Epithelial cell of prostate (primary cell): Measurements from ENCODE around the gene ATXN3.
"Not testable (repeated sequence)": the region's sequence is repeated elsewhere in the genome, so short reads cannot be mapped to it uniquely, and the experiment has no call there.

Experiments used
- DNase-seq: peaks from one replicate; pipeline ENCODE4 v3.0.0-alpha.2; 2011; ENCODE audit warnings: low read depth, low spot score
- H3K27ac ChIP-seq: fragments of 450-650 bp; 2 replicates; pipeline ENCODE4 v1.5.1; 2017; ENCODE audit warnings: mild to moderate bottlenecking

The ATXN3 gene

DNA sequence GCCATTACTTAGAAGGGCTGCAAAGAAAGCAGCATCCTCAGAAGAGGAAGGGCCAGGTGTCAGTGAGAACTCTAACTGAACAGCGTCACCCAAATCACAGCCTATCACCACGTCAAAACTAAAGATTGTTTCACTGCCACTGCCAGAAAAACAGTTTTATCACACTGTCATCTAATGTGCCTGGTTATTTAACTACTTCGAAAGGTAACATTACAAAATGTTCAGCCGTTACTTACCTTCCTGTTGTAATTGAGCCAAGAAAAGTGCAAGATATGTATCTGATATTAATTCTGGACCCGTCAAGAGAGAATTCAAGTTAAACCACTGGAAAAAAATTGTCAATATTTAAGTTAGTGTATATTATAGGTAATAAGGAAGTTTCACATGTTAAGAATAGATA, 17.9 kb downstream of the ATXN3 start:
- DNase-seq, result no peak
- no peak overlapping the region for H3K27ac ChIP-seq

DNA sequence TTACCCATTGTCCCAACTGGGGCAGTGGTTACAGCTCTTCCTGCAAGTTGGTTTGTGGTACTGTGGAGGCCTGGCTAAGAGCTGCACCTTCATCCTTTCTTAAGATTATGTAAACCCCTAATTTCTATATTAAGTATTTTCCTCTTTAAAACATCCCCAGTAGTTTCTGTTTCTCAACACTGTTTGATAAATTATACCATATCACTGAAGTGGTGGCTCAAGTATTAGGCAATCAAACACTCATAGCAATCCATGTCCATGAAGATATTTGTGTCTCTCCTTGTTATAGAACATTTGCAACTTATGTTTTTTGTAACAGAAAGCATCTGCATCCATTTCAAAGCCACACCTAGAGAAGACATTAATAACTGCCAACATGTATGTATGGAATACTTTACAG, 31.8 kb downstream of the ATXN3 start:
- no peak overlapping the region for H3K27ac ChIP-seq
- DNase-seq, result no peak

DNA sequence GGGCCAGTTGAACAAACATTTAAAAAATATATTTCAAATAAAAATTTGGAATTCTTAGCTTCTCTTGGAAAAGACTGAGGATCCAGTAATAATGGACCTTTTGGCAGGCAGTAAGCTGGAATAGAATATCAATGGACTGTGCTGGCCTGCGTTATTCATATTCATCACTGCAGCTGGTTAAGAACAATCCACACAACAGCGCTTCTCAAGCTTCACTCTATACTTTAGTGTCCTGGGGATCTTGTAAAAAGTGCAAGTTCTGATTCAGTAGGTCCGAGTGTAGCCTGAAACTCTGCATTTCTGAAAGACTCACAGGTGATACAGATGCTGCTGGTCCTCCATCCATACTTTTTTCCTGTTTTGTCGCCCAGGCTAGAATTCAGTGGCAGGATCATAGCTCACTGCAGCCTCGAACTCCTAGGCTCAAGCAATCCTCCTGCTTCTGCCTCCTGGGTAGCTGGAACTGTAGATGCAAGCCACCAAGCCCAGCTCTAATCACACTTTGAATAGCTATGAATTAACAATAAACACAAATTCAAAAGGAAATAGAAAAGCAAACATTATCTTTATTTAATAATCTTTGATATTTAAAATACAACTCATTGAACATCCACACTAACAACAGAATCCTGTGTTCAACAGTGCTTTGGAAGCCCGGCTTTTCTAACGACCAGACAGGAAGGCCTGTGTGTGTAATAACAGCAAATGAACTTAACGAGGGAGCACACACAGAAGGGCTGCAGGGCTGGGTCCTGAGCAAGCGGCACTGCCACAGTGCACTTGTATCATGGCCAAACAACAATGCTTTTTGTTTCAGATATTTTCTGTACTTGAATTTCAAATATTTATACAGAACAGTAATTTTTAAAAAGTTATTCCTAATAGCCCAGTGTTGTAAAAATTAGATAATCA, 48.1 kb downstream of the ATXN3 start:
- no peak for DNase-seq
- H3K27ac ChIP-seq, result no peak overlapping the region

DNA sequence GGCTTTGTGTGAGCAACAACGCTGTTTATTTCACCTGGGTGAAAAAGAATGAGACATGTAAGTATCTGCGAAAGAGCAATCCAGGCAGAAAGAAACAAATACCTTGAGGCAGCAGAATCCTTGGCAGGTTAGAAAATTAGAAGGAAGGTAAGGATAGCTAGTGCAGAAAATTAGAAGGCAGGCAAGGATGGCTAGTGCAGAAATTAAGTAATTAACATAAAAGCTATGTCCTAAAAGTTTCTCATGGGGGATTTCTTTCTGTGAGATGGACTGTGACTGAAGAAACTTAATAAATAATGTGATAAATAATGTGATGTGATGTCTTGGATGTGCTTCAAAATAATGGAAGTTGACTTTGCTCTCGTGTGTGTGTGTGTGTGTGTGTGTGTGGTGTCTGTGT, 56.6 kb downstream of the ATXN3 start:
- no peak for DNase-seq
- no peak overlapping the region for H3K27ac ChIP-seq

DNA sequence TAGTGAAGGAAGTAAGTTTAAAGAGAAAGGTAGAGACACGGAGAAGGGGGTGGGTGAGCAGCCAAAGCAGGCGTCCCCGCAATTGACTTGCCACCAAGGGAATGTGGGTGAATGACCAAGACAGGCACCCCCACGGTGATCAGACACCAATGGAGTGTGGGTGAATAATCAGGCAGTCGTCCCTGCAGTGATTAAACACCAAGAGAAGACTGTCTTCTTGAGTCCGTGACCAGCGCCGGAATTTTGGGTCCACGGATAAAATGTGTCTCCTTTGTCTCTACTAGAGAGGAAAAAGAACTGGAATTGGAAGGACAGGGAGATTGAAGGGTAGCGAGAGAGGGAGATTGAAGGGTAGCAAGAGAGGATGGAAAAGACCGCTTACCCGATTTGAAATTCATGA, 57.2 kb downstream of the ATXN3 start:
- not testable (repeated sequence) for H3K27ac ChIP-seq, DNase-seq

DNA sequence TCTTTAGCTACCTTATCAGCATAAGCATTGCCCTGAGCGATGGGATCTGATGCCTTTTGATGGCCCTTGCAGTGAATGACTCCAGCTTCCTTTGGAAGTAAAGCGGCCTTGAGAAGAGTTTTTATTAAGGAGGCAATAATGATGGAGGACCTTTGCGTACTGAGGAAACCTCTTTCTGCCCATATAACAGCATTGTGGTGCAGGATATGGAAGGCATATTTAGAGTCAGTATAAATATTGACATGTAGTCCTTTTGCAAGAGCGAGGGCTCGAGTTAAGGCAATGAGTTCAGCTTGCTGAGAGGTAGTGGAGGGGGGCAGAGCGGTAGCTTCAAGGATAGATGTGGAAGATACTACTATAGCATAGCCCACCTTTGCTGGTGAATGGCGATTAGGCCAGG, 60.5 kb downstream of the ATXN3 start:
- DNase-seq, H3K27ac ChIP-seq: not testable (repeated sequence)

DNA sequence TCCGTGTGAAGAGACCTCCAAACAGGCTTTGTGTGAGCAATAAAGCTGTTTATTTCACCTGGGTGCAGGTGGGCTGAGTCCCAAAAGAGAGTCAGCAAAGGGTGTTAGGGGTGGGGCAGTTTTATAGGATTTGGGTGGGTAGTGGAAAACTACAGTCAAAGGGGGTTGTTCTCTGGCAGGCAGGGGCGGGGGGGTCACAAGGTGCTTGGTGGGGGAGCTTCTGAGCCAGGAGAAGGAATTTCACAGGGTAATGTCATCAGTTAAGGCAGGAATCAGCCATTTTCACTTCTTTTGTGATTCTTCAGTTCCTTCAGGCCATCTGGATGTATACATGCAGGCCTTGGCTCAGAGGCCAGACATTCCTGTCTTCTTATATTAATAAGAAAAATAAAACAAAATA, 64.6 kb downstream of the ATXN3 start:
- DNase-seq, H3K27ac ChIP-seq: not testable (repeated sequence)

DNA sequence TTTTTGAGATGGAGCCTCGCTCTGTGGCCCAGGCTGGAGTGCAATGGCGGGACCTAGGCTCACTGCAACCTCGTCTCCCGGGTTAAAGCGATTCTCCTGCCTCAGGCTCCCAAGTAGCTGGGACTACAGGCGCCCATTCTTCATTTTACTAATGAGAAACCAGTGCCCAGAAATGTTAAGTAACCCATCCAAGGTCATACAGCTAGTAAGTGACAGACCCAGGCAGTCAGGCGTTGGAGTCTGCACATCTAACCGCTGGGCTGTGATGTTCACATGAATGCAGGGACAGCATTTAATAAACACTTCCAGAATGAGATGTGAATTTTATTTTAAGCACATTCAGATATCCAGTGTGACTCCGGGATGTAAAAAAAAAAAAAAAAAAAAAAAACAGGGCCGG, 65.2 kb downstream of the ATXN3 start:
- H3K27ac ChIP-seq, result peak overlapping the region; percentile 93

DNA sequence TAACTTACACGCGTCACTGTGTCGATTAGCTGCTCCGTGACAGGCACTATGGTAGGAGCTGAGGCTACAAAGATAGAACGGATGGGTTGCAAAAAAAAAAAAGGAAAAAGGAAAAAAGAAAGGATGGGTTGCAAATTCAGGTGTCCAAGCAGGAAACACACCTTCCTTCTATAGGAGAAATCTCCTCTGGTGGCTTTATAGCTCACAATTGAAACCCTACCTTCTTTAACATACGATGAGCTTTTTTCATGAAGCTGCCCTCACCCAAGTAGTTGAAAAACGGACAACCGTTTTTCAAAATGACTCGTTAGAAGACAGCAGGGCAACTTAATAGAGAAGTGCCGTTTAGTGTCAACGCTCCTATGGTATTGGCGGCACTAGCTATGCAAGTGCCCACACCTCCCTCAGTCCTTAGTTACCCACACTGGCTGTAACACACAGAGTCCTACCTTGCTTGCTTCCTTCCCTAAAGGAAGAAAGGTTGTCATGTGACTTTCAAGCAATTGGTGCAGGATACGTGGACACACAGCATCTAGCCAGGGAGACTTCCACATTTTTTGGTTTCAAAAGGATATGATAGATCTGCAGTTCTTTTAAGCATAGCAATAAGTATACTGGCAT, 65.8 kb downstream of the ATXN3 start:
- no peak for DNase-seq
- peak overlapping the region; percentile 93 for H3K27ac ChIP-seq

More for the DNA sequence above, 65.2 kb downstream of the ATXN3 start:
- no peak for DNase-seq

DNA sequence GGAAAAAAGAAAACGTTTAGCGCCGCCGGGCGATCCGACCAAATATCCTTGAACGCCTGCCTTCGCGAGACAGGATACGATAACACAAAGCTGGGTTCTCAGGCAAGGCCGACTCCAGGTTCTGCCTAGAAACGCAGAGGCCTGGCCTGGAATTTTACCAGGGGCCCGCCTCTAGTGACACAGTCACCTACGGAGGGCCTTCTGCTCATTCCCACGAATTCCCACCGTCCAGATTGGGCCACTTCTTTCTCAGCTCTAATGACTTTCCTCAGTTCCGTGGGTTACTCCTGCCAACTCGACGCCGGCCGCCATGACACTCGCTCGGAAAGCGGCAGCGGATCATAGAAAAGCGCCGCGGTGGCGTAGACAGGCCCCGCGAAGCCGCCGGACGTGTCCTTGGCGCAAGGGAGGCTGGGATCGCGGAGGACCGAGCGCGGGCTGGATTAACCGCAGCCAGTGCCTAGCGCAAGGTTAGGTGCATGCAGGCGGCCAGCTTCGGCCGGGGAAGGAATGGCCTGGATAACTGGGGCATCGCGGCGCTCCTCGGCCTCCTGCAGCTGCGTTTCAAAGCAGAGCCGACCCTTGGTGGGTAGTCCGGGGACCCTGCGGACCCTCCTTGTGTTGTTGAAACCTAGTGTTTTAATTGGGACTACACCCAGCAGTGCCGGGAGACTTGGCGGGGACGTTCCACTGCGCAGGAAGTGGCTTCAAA, 66.5 kb downstream of the ATXN3 start, which contains the start of gene TRIP11:
TRIP11 (minus strand) TSS at position 341 of the 712 bp plus-strand sequence. CDS start 374 bp downstream, outside the sequence.
- H3K27ac ChIP-seq, result peak within 1 kb of the TSS; percentile 93
- peak; percentile 57 for DNase-seq

DNA sequence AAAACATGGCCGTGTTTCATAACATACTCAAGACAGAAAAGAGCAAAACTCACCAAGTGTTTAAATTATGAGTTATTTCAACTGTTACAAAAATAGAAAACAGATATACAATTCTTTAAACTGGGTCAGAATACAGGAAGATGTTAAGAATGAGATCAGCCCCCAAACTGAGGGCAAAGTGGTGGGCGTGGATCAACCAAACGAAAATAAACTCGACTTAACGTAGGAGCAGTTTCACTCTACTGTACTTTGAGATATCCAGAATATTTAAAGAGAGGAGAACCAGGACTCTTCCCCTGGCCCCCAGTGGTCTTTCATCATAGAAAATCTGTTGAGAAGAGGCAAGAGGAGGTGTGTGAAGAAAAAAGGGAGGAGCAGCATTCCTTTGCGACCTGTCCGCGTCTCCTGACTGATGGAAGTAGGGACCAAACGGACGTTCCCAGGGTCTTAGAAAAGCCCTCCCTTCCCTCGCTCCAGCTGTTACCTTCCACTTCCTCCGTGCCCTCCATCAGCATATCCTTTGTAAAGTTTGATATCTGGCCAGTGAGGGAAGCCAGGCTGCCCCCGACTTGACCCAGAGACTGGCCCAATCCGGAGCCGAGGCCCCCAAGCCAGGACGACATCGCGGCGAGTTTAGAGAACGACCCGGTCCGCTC, 67.2 kb downstream of the ATXN3 start:
- peak overlapping the region; percentile 93 for H3K27ac ChIP-seq
- no peak for DNase-seq

DNA sequence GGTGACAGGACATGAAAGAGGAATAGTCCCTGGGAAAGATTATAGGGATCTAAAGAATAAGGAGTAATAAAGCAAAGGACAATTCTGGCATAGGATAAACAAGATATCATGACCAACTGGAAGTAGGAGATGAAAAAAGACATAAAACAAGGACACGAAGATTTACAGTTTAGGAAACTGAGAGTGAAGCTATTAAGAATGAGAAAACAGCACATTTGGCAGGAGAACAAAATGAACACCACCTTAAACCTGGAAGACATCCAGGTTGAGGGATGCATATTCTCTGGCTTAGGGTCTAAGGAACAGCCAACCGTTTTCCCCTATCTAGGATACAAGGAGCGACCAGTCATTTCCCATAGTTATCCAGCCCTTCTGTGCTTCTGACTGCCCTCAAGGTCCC, 68.4 kb downstream of the ATXN3 start:
- no peak for DNase-seq

DNA sequence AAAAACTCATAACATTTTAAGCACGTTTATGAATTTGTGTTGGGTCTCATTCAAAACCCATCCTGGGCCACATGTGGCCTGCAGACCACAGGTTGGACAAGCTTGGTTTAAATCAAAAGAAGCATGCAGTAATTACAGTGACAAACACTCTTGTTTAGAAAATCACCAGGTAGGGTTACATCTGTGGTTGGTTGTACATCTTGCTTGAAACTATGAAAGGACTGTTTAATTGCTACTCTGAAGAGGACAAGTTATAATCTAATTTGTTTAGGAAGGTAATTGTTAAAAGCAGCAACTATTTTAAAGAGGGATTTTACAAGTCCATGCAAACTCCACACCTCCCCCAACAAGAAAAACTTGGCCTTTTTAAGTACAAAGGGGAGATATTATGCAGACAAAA, 70.5 kb downstream of the ATXN3 start:
- H3K27ac ChIP-seq, result no peak overlapping the region
- no peak for DNase-seq

More for the DNA sequence above, 68.4 kb downstream of the ATXN3 start:
- no peak overlapping the region for H3K27ac ChIP-seq

DNA sequence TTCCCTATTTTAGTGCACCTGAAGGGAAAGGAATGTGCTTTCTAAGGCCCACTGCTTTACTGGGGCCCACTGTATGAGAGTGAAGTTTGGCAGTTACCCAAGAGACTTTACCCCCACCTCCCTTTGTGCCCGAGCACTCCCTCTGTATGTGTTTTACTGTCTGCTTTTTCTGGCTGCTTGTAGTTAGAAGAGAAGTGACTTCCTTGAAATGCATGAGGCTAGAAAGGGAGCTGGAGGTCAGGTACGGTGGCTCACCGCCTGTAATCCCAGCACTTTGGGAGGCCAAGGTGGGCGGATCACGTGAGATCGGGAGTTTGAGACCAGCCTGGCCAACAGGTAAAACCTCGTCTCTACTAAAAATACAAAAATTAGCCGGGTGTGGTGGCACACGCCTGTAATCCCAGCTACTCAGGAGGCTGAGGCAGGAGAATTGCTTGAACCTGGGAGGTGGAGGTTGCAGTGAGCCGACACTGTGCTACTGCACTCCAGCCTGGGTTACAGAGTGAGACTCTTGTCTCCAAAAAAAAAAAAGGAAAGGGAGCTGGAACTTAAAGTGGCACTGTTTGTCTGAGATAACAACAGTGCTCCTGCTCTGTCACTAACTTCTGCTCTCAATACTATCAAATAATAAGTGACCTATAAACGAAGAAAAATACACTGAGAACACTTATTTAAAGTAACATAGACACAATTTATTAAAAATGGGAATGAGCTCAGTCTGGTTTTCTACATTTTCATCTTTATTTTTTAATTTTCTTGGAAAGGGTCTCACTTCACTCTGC, 72.3 kb downstream of the ATXN3 start:
- H3K27ac ChIP-seq, result no peak overlapping the region
- DNase-seq, result no peak

DNA sequence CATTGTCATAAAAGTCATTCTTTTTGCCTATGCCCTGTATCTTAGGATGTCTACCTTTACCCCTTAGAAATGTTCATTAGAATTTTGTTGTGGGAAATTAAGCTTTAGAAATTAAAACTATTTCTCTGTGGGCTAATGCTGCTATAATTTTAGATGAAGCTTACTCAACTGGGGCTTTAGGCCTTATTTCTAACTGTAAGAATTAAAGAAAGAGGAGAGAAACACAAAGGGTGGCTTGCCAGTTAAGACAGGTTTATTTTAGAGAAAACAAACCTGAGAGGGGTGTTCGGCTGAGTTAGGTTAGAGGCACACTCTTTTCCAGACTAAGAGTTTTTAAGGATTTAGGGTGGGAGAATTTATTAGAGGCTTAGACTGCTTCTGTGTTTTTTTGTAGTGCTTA, 72.9 kb downstream of the ATXN3 start:
- no peak overlapping the region for H3K27ac ChIP-seq
- DNase-seq, result no peak

DNA sequence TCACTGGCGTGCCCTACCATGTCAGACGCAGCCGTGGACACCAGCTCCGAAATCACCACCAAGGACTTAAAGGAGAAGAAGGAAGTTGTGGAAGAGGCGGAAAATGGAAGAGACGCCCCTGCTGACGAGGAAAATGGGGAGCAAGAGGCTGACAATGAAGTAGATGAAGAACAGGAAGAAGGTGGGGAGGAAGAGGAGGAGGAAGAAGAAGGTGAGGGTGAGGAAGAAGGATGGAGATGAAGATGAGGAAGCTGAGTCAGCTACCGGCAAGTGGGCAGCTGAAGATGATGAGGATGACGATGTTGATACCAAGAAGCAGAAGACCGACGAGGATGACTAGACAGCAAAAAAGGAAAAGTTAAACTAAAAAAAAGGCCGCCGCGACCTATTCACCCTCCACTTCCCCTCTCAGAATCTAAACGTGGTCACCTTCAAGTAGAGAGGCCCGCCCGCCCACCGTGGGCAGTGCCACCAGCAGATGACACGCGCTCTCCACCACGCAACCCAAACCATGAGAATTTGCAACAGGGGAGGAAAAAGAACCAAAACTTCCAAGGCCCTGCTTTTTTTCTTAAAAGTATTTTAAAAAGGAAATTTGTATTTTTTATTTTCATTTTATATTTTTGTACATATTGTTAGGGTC, 79.7 kb downstream of the ATXN3 start:
- no peak overlapping the region for H3K27ac ChIP-seq
- no peak for DNase-seq

DNA sequence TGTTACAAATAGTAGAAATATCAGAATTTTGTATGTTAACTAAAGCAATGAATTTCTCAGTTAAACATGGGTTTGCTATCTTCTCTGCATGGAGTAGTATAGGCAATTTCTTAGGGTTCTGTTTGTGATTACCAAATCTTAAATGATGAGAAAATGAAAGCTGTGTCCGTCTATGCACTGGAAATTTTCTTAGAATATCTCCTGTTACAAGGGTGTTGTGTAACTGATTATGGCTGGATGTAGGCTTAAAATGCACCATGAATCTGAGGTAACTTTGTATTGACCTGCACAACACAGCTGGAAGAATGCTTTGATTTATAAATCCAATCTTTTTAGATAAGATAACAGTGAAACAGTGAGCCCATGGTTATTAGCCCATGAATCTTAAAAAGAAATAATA, 84.3 kb downstream of the ATXN3 start:
- no peak overlapping the region for H3K27ac ChIP-seq
- DNase-seq, result no peak

DNA sequence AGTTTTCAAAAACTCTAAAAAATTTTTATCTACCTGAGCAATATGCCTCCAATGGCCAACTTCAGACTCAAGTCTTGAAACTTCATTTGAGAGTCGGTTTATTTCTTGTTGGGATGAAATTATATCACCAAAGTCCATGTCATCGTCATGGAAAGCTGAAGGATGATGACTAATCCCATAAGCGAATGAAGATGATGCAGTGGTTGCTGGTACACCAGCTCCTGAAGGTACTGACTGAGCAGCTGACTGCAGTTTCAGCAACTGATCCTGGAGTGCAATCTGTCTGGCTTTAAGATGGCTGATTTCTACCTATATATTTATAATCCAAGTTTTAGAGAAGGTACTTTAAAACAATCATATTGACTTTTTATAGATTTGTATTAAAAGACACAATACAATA, 84.9 kb downstream of the ATXN3 start:
- no peak for DNase-seq
- H3K27ac ChIP-seq, result no peak overlapping the region

DNA sequence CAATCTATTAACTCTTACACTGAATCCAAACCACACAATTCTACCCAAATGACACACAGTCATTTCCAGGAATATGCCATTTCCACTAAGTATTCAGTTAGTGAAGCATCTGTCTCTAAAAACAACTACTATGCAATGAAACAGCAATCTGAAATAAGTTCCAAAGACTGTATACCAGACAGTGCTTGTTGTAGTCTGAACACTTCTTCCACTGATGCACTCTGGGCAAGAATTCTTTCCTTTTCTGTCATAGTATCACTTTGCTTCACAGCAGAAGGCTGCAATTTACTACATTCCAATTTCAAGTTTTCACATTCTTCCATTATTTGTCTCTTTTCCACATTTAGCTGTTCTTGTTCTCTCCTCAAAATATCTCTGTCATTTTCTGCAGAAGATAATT, 92.3 kb downstream of the ATXN3 start:
- no peak overlapping the region for H3K27ac ChIP-seq
- no peak for DNase-seq
